K562 (cell line): ENCODE data around the gene LMOD1. TPM values are rescaled to one million over a fixed set of nuclear protein-coding genes. Genes with fewer than 3 reads are reported as not detected.

Experiments
- ATAC-seq: fragments of 200-7000 bp; cut with Tn5 transposase; 3 replicates; pipeline ENCODE4 v1.9.1; 2020; ENCODE audit warnings: moderate library complexity
- Bru-seq: library from RNA; stranded (reverse); fragments of 400-500 nt; gene quantifications from one replicate; lab custom pipeline; 2021; lab: Mats Ljungman, UMichigan
- BruChase-seq, 2 experiments: library from RNA; stranded (reverse); fragments of 400-500 nt; gene quantifications; one replicate each; lab custom pipeline; 2021; lab: Mats Ljungman, UMichigan
- BruUV-seq: library from RNA; stranded (reverse); fragments of 400-500 nt; replicated peaks from 2 replicates; lab custom pipeline; 2021; lab: Mats Ljungman, UMichigan
- CTCF ChIA-PET: fragments of 300-600 bp; formaldehyde crosslinking; extraction: SDS; loops from one replicate; lab custom pipeline; 2021; ENCODE audit warnings: low intra/inter-chr PET ratio; lab: Yijun Ruan, JAX
- POLR2A ChIA-PET: fragments of 300-600, 350-650 bp; sonication (Branson Sonifier 250); formaldehyde crosslinking; extraction: SDS; loops from one replicate; lab custom pipeline; 2021; ENCODE audit warnings: antibody characterized with exemption, inconsistent platforms; lab: Yijun Ruan, JAX
- DNase-seq, 4 experiments: peaks; one replicate each; pipeline versions ENCODE4 v3.0.0 to v3.0.0-alpha.2; 2011 to 2018; ENCODE audit warnings: low spot score in 3 of 4, mixed read lengths in 3 of 4; ENCODE audit errors: extremely low read depth in 1 of 4
- FAIRE-seq: peaks from 2 replicates; lab custom pipeline; 2011; peaks lifted over from hg19 to GRCh38; lab: Jason Lieb, UNC
- H2AFZ ChIP-seq: 2 replicates; pipeline ENCODE4 v1.6.0; 2011; ENCODE audit warnings: low read depth, low read length, control low read depth, inconsistent platforms
- H3K27ac ChIP-seq: fragments of 200-600 bp; 3 replicates; pipeline ENCODE4 v1.8.0; 2011; ENCODE audit warnings: low read depth, mild to moderate bottlenecking, control low read depth, inconsistent platforms, low read length, moderate library complexity, mixed read lengths; ENCODE audit errors: extremely low read depth
- H3K27me3 ChIP-seq, 2 experiments: fragments of 300-600 bp in 1 of 2; 2 replicates in 1 of 2; 3 replicates in 1 of 2; pipeline versions ENCODE4 v1.6.0 to v1.8.0; 2011; ENCODE audit warnings: inconsistent platforms in 2 of 2, low read length in 2 of 2, mild to moderate bottlenecking in 1 of 2, mixed read lengths in 1 of 2, moderate library complexity in 1 of 2; ENCODE audit not compliant: control insufficient read depth in 2 of 2, insufficient read depth in 2 of 2
- H3K36me3 ChIP-seq: fragments of 300-600 bp; 3 replicates; pipeline ENCODE4 v1.8.0; 2011; ENCODE audit warnings: mild to moderate bottlenecking, low read length, inconsistent platforms; ENCODE audit not compliant: control insufficient read depth, insufficient read depth
- H3K4me1 ChIP-seq, 2 experiments: fragments of 200-600 bp in 1 of 2; replicated peaks in 1 of 2; 2 replicates in 1 of 2; 3 replicates in 1 of 2; pipeline versions ENCODE4 v1.5.1 to v1.8.0; 2011; ENCODE audit warnings: inconsistent platforms in 2 of 2, low read length in 2 of 2, mild to moderate bottlenecking in 1 of 2, mixed read lengths in 1 of 2, moderate library complexity in 1 of 2; ENCODE audit not compliant: control insufficient read depth in 2 of 2, insufficient read depth in 2 of 2
- H3K4me2 ChIP-seq: 2 replicates; pipeline ENCODE4 v1.6.1; 2011; ENCODE audit warnings: low read length, control low read depth, inconsistent platforms, mixed read lengths; ENCODE audit not compliant: insufficient read depth
- H3K4me3 ChIP-seq: fragments of 200-600 bp; sonication (generic), shearing (Covaris generic); 2 replicates; pipeline ENCODE4 v1.5.1; 2016; ENCODE audit warnings: control low read depth, inconsistent platforms
- H3K79me2 ChIP-seq: fragments of 200-600 bp; 3 replicates; pipeline ENCODE4 v1.8.0; 2011; ENCODE audit warnings: low read length, inconsistent platforms; ENCODE audit not compliant: control insufficient read depth, insufficient read depth
- H3K9ac ChIP-seq, 2 experiments: 2 replicates each; pipeline versions ENCODE4 v1.6.0 to v1.6.1; 2011; ENCODE audit warnings: low read depth in 2 of 2, low read length in 2 of 2, control low read depth in 1 of 2, inconsistent platforms in 1 of 2, mild to moderate bottlenecking in 1 of 2, mixed read lengths in 1 of 2; ENCODE audit not compliant: insufficient read depth in 1 of 2
- H3K9me1 ChIP-seq: one replicate; pipeline ENCODE4 v1.6.0; 2011; ENCODE audit warnings: inconsistent platforms, mild to moderate bottlenecking, low read length, moderate library complexity; ENCODE audit not compliant: control insufficient read depth, insufficient read depth
- H3K9me3 ChIP-seq: replicated peaks from 2 replicates; pipeline ENCODE4 v1.5.1; 2011; ENCODE audit warnings: low read depth, low read length, inconsistent platforms; ENCODE audit not compliant: control insufficient read depth, insufficient read depth
- H4K20me1 ChIP-seq: replicated peaks from 2 replicates; pipeline ENCODE4 v1.6.1; 2011; ENCODE audit warnings: low read length, inconsistent platforms, mixed read lengths; ENCODE audit not compliant: control insufficient read depth, insufficient read depth
- ATF1 ChIP-seq, 2 experiments: fragments of 450-650 bp in 1 of 2; IDR thresholded peaks; 2 replicates each; pipeline ENCODE4 v1.6.1; 2016; ENCODE audit warnings: missing compliant biosample characterization in 1 of 2, missing genetic modification characterization in 1 of 2
- E2F1 ChIP-seq: sonication (generic); formaldehyde crosslinking; IDR thresholded peaks from 2 replicates; pipeline ENCODE4 v1.8.1; 2023; ENCODE audit warnings: mild to moderate bottlenecking, missing genetic modification reagents, moderate library complexity
- ILF3 ChIP-seq: fragments of 450-650 bp; IDR thresholded peaks from 2 replicates; pipeline ENCODE4 v1.6.1; 2018; ENCODE audit warnings: antibody characterized with exemption, mild to moderate bottlenecking, moderate library complexity, borderline replicate concordance
- MTA1 ChIP-seq: fragments of 450-650 bp; IDR thresholded peaks from 2 replicates; pipeline ENCODE4 v1.6.1; 2017; ENCODE audit warnings: borderline replicate concordance
- MTA3 ChIP-seq: fragments of 450-650 bp; formaldehyde crosslinking; IDR thresholded peaks from 2 replicates; pipeline ENCODE4 v1.6.1; 2017; ENCODE audit warnings: mild to moderate bottlenecking, borderline replicate concordance
- PHTF2 ChIP-seq: fragments of 250-450 bp; sonication (Bioruptor Pico); IDR thresholded peaks from 2 replicates; pipeline ENCODE4 v1.5.0; 2021; ENCODE audit warnings: mild to moderate bottlenecking
- POLR2AphosphoS2 ChIP-seq: IDR thresholded peaks from 2 replicates; pipeline ENCODE4 v1.6.1; 2012; ENCODE audit warnings: low read length, improper control_type of control experiment
- RAD21 ChIP-seq, 2 experiments: fragments of 250-450 bp in 1 of 2; fragments of 450-650 bp in 1 of 2; sonication (Bioruptor Pico) in 1 of 2; formaldehyde crosslinking in 1 of 2; IDR thresholded peaks in 1 of 2; conservative IDR thresholded peaks in 1 of 2; 2 replicates each; pipeline versions ENCODE4 v1.4.0 to v1.8.0; 2020 to 2022; ENCODE audit warnings: mild to moderate bottlenecking in 2 of 2, moderate library complexity in 1 of 2
- RBM22 ChIP-seq: fragments of 200-400 bp; formaldehyde crosslinking; IDR thresholded peaks from 2 replicates; pipeline ENCODE4 v1.6.1; 2018; ENCODE audit warnings: low read length, low read depth; ENCODE audit not compliant: poor library complexity, severe bottlenecking
- SP2 ChIP-seq: IDR thresholded peaks from 2 replicates; pipeline ENCODE4 v1.6.1; 2011; ENCODE audit warnings: mild to moderate bottlenecking, low read depth, low read length, moderate library complexity; ENCODE audit not compliant: poor library complexity, severe bottlenecking; ENCODE audit errors: extremely low read depth
- TAF1 ChIP-seq: IDR thresholded peaks from 2 replicates; pipeline ENCODE4 v1.6.1; 2011; ENCODE audit warnings: mild to moderate bottlenecking, low read length, moderate library complexity; ENCODE audit not compliant: insufficient read depth, control insufficient read depth, severe bottlenecking; ENCODE audit errors: extremely low read depth
- ZNF12 ChIP-seq: sonication (generic); formaldehyde crosslinking; IDR thresholded peaks from 2 replicates; pipeline ENCODE4 v1.4.0; 2020; ENCODE audit warnings: mild to moderate bottlenecking, missing genetic modification reagents
- ZNF431 ChIP-seq: sonication (generic); formaldehyde crosslinking; IDR thresholded peaks from 2 replicates; pipeline ENCODE4 v1.8.0; 2022; ENCODE audit warnings: mild to moderate bottlenecking, missing genetic modification reagents
- WGBS: fragments of 100-300 bp; shearing (Covaris generic); methylation state at CpG from one replicate; pipeline ENCODE4 v1.1.6; 2016; ENCODE audit warnings: low coverage, mixed read lengths; ENCODE audit not compliant: insufficient coverage; ENCODE audit errors: missing lambda C conversion rate; 5-methylcytosine and 5-hydroxymethylcytosine counted together
- in situ Hi-C: fragments of 300-500 bp; cut with MboI; formaldehyde crosslinking; loops from 4 replicates; pipeline ENCODE4 v1.15.0; 2018; ENCODE audit warnings: inconsistent platforms, mixed read lengths
- intact Hi-C: fragments of 100-400 bp; cut with micrococcal nuclease; formaldehyde crosslinking; loops from 2 replicates; pipeline ENCODE4 v1.14.2; 2022
- long read RNA-seq, 3 experiments: library from polyadenylated mRNA in 2 of 3; library from RNA in 1 of 3; unstranded in 2 of 3; stranded (forward) in 1 of 3; transcript quantifications; one replicate each; pipeline ENCODE4 v2.0.0, GENCODE V29; 2019 to 2022
- polyA minus RNA-seq, 3 experiments: library from RNA; depleted of rRNA, polyadenylated mRNA; stranded (reverse); fragments of >200 nt; gene quantifications; 2 replicates each; pipeline ENCODE4 v1.2.3, GENCODE V29; 2011
- polyA plus RNA-seq, 8 experiments: library from polyadenylated mRNA; depleted of rRNA in 4 of 8; stranded (reverse) in 5 of 8; unstranded in 3 of 8; fragments of >200 nt; fragmentation: Nextera tagmentation in 2 of 8; fragmentation: Illumina TruSeq in 1 of 8; extraction: Ambion mirVana in 2 of 8; extraction: Trizol in 1 of 8; gene quantifications; 2 replicates each; pipeline versions ENCODE4 v1.2.1 to v1.2.3, GENCODE V29; 2011 to 2014; ENCODE audit warnings: inconsistent platforms in 1 of 8, missing spikeins in 1 of 8
- total RNA-seq, 7 experiments: library from RNA; depleted of rRNA in 6 of 7; stranded (reverse); fragments of >200 nt in 6 of 7; fragmentation: Illumina TruSeq in 2 of 7; extraction: Trizol in 2 of 7; gene quantifications; 2 replicates each; pipeline versions ENCODE4 v1.2.1 to v1.2.3, GENCODE V29; 2011 to 2021; ENCODE audit warnings: low replicate concordance in 1 of 7

The LMOD1 gene
- 0.65 and 1.6 TPM in 2 replicates for total RNA-seq (2011; cell fraction: chromatin; rRNA removed; ENCODE audit: low replicate concordance)
- total RNA-seq (2011; cell fraction: nucleolus; rRNA removed): 1.4 and 1.7 TPM in 2 replicates
- 0.92 and 1.5 TPM in 2 replicates for total RNA-seq (2011; cell fraction: nucleoplasm; rRNA removed)
- total RNA-seq (2014; rRNA removed): 0.54 and 0.69 TPM in 2 replicates
- total RNA-seq (2014; rRNA removed; fragmentation: Illumina TruSeq; extraction: Trizol): 0.16 and 0.22 TPM in 2 replicates
- 0.15 and 0.22 TPM in 2 replicates for total RNA-seq (2015; rRNA removed; fragmentation: Illumina TruSeq; extraction: Trizol)
- total RNA-seq (2021): 0.42 and 0.54 TPM in 2 replicates
- polyA plus RNA-seq (2011; rRNA removed): 0.28 and 0.43 TPM in 2 replicates
- 0.24 and 0.48 TPM in 2 replicates for polyA plus RNA-seq (2011; cell fraction: cytosol; rRNA removed)
- 0.65 and 1.5 TPM in 2 replicates for polyA plus RNA-seq (2011; cell fraction: nucleus; rRNA removed)
- 0.33 and 0.69 TPM in 2 replicates for polyA plus RNA-seq (2012)
- 0.40 and 0.45 TPM in 2 replicates for polyA plus RNA-seq (2014; fragmentation: Illumina TruSeq; extraction: Trizol)
- under 1 TPM in 1 of 2 experiments, not detected in 1; 0.03 TPM for polyA plus RNA-seq (2014; fragmentation: Nextera tagmentation; extraction: Ambion mirVana)
- 0.33 and 0.39 TPM in 2 replicates for polyA plus RNA-seq (2014; rRNA removed)
- polyA minus RNA-seq (2011; rRNA and poly(A)+ RNA removed): 0.27 and 0.60 TPM in 2 replicates
- polyA minus RNA-seq (2011; cell fraction: cytosol; rRNA and poly(A)+ RNA removed): 0.38 TPM in 1 of 2 replicates, not detected in the other
- polyA minus RNA-seq (2011; cell fraction: nucleus; rRNA and poly(A)+ RNA removed): 0.56 and 0.81 TPM in 2 replicates
- percentile 40 among the genes with signal in this experiment for Bru-seq, nascent RNA
- BruChase-seq, experiment 1, labeled RNA remaining after a 2-hour chase: percentile 37 among the genes with signal in this experiment
- BruChase-seq, experiment 2, labeled RNA remaining after a 6-hour chase: percentile 32 among the genes with signal in this experiment
- long read RNA-seq, experiment 1, partial matches to known transcripts: 0 of 2 reads
- long read RNA-seq, experiment 1, other reads (novel, unspliced or antisense): 1 of 2 reads
- long read RNA-seq, experiment 2: 0 reads
- long read RNA-seq, experiment 3: 0 reads

GRCh38 chr1:201946224-201946908 is at the start of gene LMOD1:
Gene LMOD1 (minus strand): TSS chr1:201946548. CDS start chr1:201946340, 208 bp downstream.
- H3K9ac ChIP-seq: peak within 1 kb of the TSS; percentile 43 to 88
- DNase-seq: peak; percentile 63 to 89 (median 77)
- H3K4me1 ChIP-seq: peaks cover 27 to 36% of the 10 kb centered on the region in 2 experiments
- BruUV-seq: no TSS peak
- H3K27ac ChIP-seq: no peak within 1 kb of the TSS; the same call in 2 of the 3 replicates
- POLR2A ChIA-PET: interaction anchor here (0.6 to 3.8 kb wide), 14 partner anchors 8 to 800 kb away, joined by 3 to 46 read pairs (median 4); partner anchors contain the start of gene TIMM17A
- WGBS: 9% methylated on average over 26 of the region's 28 CpGs
- no peaks in the 10 kb centered on the region for H3K79me2 ChIP-seq
- H3K27me3 ChIP-seq: no peaks in the 10 kb centered on the region
- peak; percentile 84 for ATAC-seq
- H3K9me1 ChIP-seq: no peaks in the 10 kb centered on the region
- peak within 1 kb of the TSS; percentile 89 for H2AFZ ChIP-seq
- peak; percentile 84 for FAIRE-seq
- intact Hi-C loops: no loop called here
- no peaks in the 10 kb centered on the region for H3K36me3 ChIP-seq
- H3K9me3 ChIP-seq: no peaks in the 10 kb centered on the region
- CTCF ChIA-PET: no interaction called here
- peak within 1 kb of the TSS; percentile 78 for H3K4me2 ChIP-seq
- peak within 1 kb of the TSS; percentile 12 for H3K4me3 ChIP-seq
- H4K20me1 ChIP-seq: no peaks in the 10 kb centered on the region
- in situ Hi-C loops: no loop called here
- TF ChIP-seq MTA3: peak; percentile 33; the same call in 1 of the 2 replicates
- TF ChIP-seq ILF3: no peak
- TF ChIP-seq PHTF2: no peak
- TF ChIP-seq ZNF431 (CRISPR knock-in tag): no peak
- TF ChIP-seq ZNF12 (CRISPR knock-in tag): peak; percentile 50; the same call in 1 of the 2 replicates
- TF ChIP-seq POLR2AphosphoS2: no peak
- TF ChIP-seq RAD21 (CRISPR knock-in tag; conservative IDR thresholded peaks at IDR 0.05 in 1 of 2, IDR thresholded peaks at IDR 0.05 in 1 of 2): 0 out of 4 replicates have a peak, but pooled peaks of 1 of the 2 experiments have one; percentile 3
- TF ChIP-seq ATF1 (CRISPR knock-in tag; IDR thresholded peaks at IDR 0.05): no peak
- TF ChIP-seq ATF1 (tag; IDR thresholded peaks at IDR 0.05): no peak
- TF ChIP-seq TAF1: peak; percentile 16
- peak; percentile 44 for TF ChIP-seq SP2
- TF ChIP-seq RBM22: no peak
- TF ChIP-seq MTA1: no peak
- no peak for TF ChIP-seq E2F1 (CRISPR knock-in tag)
